CD4-positive, alpha-beta T cell treated with Interleukin-17A for 1 hour (primary cell): ENCODE data around the gene DLG2.
"Not testable (repeated sequence)": the region's sequence is repeated elsewhere in the genome, so short reads cannot be mapped to it uniquely, and the experiment has no call there.

Source experiments
- DNase-seq: peaks from one replicate; pipeline ENCODE4 v3.0.0-alpha.2; 2020

Gene DLG2

DNA sequence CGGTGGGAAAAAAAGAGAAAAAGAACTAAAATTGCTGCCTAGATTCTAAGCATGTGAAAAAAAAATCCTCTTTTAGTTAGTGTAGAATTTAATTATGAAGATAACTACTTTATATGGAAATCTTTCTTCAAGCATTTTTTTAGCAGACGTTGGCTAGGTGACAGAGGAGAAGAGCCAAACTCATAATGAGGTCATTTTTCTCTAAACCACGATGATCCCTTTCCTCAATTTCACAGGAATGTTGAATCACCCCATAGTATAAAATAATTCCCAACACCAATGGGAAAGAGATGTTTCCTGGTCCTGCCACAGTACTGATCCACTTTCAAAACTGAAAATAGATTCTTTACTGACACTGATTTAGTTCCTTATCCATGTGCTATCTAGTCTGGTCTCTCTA lies 319.8 kb downstream of the DLG2 start:
- DNase-seq, result no peak

DNA sequence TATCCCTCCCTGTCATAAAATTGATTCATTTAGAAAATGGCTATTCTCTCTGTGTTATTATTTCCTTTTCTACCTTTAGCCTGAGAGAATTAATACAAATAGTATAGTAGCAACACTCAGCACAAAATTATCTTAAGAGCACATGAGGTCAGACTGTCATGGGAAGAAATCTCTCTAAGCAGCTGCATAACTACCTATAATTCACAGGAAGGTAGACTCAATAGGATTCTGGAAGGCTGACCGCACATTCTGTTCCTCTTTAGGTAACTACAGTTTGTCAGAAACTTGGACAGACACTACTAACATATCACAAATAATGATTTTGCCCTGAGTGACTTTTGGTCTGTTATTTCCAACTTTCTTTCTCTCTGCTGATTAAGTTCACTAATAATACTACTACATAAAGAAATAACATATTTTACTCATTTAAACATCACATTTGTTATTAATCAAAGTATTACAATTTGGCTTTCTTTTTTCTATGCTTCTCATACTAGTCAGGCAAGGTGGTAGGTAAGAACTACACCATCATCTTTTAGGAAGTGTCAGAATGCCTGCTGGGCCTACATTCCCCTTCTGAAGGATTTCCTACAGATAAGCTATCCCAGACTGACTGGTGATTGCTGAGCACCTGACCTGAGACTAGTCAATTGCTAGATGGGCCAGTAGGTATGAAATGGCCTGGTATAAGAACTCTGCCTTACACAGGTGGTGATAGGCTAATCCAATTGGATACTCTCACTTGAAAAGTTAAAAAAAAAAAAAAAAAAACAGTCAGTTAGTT lies 325.1 kb downstream of the DLG2 start:
- no peak for DNase-seq

DNA sequence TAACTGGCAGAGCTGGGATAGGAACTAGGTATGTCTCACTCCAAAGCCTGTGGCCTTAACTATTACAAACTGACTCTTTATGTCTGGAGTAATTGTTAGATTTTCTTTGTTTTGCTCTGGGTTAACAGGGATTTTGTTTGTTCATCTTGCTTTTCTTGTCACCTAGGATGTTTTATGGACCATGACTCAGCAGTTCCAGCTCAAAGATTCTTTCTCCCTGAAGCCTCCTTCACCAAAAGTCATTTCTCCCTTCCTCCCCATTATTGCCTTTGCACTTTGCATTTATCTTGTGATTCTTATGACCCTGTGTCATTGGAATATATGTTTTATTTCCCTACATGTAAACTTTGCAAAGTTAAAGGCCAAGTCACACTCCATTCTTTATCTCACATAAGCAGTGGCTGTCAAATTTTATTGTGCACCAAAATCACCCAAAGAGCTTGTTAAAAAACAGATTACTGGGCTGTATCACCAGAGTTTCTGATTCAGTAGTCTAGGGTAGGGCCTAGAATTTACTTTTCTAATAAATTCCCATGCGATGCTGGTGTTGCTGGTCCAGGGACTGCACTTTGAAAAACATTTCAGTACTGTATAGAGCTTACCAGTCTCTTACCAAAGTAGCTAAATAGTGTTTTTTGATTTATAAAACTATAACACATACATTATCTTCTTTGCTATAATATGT lies 327.7 kb downstream of the DLG2 start:
- no peak for DNase-seq

DNA sequence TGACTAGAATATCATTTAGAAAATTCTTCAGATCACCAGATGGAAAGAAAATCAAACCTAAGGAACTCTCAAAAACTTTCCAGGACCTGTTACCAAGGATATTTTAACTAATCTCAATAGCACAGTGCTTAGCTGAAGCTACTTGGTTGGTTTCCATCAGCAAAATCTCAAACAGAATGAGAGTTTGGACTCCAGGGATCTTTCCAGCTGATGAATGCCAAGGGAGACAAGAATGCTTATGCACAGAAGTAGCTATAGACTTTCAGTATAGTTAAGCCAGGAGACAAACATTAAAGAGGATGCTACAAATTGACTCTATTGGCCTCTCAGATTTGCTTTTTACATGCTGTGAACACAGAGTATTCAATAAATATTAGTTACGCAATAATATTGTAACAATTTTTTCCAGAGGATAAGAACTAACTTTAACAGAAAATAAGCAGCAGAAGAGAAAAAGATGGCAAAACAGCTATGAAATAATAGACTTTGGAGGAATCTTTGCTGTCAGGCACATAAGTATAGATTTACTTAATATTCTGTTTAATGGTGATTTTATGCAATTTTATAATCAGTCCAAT lies 331.4 kb downstream of the DLG2 start:
- DNase-seq, result no peak

DNA sequence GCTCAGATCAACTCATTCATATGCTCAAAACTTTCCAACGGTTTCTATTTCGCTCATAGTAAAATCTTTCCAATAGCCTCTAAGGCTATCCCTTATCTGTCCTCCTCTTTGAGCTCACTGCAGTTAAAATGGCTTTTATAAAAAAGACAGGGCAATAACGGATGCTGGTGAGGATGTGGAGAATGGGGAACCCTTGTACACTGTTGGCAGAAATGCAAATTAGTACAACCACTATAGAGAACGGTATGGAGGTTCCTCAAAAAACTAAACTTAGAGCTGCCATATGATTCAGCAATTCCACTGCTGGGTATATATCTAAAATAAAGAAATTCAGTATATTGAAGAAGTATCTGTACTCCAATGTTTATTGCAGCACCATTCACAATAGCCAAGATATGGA lies 345.6 kb downstream of the DLG2 start:
- DNase-seq, result no peak

DNA sequence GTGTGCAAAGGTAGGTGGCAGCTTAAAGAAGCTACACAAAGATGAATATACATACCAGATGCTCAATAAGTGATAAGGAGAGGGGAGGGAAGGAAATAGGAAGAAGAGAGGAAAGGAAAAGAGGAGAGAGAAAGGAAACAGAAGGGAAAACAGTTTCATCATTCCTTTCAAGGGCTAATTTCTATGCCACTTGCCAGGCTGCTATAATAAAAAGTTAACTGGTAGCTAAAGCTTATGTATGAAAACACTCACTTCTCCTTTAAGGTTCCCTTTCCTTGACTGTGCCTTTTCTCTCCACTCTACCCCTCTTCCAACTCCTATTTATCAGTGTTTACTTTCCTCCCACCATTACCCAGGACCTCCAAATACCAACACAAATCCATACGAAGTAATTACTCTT lies 347.9 kb downstream of the DLG2 start:
- DNase-seq, result no peak

DNA sequence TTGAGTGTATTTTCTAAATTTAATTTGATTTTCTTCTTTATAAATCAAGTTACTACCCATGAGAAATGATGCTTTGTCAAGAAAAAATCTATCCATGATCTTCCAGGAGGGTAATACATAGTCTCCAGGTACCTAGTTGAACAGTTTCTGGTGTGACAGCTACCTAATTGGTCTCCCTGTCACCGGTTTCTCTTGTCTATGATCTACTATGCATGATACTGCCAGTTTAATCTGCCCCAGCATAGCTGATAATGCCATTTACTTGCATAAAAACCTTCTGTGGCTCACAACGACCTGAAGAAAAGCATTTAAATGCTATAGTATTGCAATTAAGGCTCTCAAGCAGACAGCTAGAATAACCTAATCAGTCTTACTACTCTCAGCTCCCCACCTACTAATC lies 349.5 kb downstream of the DLG2 start:
- no peak for DNase-seq

DNA sequence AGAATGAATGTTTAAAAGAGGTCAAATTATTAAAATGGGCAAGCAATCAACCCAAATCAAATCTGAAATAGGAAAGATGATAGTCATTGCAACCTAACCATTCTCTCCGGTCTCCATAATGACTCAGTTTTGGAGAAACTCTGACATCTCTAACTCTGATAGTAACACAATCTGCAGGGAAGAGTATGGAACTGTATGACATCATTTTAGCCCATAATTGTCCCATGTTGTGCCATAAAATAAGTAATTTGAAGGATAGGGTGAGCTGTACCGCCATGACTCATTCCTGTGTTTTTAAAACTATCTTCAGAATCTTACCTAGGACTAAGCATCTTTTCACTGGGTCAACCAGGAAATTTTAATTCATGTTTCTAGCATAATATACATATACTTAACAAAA lies 350.8 kb downstream of the DLG2 start:
- DNase-seq, result no peak

DNA sequence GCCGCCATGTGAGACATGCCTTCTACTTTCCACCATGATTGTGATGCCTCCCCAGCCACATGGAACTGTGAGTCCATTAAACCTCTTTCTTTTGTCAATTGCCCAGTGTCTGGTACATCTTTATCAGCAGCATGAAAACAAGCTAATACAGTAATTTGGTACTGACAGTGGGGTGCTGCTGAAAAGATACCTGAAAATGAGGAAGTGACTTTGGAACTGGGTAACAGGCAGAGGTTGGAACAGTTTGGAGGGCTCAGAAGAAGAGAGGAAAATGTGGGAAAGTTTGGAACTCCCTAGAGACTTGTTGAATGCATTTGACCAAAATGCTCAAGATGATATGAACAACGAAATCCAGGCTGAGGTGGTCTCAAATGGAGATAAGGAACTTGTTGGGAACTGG lies 356.8 kb downstream of the DLG2 start:
- DNase-seq, result not testable (repeated sequence)

DNA sequence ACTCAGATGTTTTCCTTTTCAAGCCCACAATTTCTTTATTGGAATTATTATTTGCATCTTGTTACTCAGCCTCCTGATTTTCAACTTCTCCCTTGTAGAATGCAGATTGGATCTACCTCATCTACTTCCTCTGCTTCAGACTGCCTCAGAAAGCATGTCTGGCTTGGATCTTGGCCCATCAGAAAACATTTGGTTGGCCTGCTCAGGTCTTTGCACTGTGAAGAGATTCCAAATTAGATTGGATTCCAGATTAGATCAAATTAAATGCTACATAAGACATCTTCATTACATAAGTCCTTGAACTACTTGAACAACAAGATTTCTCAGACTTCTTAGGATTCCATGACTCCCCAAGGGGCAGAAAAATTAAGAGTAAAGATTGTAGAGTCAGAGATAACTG lies 358.0 kb downstream of the DLG2 start:
- no peak for DNase-seq

DNA sequence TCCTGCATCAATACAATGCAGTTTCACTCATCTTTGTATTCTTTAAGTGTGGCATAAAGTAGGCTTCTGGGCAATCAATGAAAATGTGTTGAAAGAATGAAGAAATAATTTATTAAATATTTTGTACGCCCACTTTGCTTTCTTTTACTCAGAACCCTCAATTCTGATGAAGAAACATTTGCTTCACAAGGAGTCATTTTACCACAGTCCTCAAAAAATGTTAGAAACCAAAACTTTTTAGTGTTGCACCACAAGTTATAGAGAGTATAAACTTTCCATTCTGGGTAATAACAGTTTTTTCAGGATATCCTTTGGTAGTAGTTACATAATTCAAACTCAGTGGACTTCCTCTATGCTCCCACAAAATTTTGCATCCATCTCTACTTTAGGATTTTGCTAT lies 360.5 kb downstream of the DLG2 start:
- no peak for DNase-seq

DNA sequence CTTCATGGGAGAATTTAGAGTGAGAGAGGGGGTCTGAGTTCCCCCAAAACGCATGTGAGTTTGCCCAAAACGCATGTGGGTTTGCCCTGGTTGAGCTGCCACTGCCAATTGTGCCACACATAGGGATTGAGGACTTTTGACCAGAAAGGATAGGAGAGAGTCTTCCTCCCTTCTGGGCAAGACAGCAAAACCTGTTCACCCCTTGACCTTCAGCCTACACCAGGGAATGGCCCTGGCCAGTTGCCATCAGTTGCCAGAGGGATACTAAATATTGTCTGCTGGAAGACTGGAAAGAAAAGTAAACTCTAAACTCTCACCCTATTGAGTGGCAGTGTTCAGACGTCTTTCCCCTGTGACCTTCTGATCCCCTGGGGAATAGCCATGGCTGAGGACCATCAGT lies 363.8 kb downstream of the DLG2 start:
- DNase-seq, result no peak

DNA sequence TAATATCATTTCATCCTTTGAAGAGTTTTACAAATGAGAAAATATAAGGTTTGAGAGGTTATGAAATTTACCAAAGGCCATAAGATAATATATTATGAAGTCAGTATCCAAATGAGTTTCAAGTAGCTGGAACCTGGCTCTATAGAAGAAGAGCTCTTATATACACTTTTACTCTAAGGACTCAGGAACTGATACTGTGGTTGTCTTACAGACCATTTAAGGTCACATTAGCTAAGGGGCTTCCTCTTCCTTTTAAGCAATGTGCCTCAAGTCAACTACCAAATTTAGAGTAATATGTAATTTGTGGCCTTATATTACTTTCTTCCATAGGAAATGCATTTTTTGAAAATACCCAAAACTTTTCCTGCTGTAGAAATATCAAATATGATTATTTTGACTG lies 369.3 kb downstream of the DLG2 start:
- DNase-seq, result no peak

DNA sequence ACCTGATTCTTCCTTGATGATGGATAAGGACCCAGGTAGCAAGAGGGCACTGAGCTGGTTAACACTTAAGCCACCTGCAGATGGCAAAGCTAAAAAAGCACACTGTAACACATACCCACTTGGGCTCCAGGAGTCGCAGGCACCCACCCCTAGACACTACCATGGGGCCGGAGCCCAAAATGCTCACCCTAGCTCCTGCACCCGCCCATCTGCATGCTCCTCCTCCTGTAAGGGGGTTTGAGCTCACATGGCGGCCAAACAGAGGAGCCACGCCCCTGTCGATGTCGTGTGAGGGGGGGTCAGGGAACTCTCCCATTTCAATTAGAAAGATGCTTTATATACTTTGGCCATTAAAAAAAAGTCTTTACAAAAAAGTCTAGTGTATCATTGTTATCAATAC lies 370.7 kb downstream of the DLG2 start:
- DNase-seq, result no peak

DNA sequence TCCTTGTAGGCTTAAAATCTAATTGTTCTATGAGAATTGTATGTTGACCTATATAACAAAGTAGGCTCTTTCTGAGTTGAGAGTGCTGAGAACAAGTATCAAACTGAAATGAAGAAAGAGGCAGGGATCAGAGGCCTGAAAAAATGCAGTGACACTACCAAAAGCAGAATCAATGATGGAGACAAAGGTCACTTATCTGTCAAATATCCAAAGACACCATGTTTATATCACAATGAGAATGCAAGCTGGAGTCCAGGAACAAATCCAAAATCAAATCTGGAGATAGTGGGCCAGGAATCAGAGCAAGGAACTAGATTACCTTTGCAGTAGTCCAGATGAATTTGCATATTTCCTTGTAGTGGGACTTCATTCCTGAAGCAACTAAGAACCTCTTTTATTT lies 377.7 kb downstream of the DLG2 start:
- no peak for DNase-seq

DNA sequence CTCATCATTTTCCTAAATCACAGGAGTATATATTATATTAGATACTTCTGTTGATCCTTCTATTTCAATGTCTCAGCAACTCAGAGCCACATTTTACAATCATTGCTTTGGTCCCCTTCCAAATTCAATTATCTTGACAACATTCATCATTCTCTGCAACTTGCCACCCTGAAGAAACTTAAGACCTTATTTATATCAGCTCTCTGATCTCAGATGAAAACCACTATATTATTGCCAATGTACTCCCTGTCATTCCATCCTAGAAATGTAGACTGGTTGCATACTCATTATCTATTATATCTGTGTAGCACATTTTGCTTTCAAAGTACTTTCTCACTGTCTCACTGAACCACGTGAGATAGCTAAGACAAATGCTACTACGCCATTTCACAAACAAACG lies 379.3 kb downstream of the DLG2 start:
- DNase-seq, result no peak

DNA sequence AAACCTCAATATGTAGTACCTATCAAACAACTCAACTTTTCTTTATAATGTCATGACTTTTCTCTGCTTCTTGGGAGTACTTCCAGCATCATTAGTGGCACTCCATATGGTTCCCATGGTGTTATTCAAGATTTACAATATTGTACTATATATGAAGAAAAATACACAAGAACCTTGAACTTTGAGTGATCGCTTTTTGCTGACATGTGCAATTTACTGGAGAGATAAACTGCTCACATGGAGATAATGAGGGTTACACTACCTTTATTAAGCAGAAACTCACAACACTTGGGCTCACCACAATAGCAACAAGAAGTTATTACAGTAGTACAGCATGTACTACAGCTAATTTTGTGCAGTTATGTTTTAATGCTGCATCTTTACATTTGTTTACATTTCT lies 388.2 kb downstream of the DLG2 start:
- DNase-seq, result no peak

DNA sequence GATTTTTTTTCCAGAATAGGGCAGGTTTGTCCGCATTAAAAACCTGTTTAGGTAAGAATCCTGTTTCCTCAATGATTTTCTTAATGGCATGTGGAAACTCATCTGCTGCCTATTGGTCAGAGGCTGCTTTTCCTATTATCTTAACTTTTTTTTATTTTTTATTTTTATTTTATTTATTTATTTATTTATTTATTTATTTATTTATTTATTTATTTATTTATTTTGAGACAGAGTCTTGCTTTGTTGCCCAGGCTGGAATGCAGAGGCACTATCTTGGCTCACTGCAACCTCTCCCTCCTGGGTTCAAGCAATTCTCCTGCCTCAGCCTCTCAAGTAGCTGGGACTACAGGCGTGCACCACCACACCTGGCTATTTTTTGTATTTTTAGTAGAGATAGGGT lies 389.1 kb downstream of the DLG2 start:
- not testable (repeated sequence) for DNase-seq

DNA sequence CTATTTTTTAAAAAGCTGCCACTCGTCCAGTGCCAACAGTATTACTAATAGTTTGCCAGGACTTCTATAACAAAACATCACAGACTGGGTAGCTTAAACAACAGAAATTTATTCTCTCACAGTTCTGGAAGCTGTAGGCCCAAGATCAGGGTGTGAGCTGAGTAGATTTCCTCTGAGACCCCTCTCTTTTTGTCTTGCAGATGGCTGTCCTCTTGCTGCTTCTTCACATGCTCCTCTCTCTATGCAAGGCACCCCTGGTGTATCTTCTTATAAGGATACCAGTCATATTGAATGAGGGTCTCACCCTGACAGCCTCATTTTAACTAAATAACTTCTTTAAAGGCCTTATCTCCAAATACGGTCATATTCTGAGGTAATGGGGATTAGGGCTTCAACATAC lies 390.9 kb downstream of the DLG2 start:
- DNase-seq, result no peak

DNA sequence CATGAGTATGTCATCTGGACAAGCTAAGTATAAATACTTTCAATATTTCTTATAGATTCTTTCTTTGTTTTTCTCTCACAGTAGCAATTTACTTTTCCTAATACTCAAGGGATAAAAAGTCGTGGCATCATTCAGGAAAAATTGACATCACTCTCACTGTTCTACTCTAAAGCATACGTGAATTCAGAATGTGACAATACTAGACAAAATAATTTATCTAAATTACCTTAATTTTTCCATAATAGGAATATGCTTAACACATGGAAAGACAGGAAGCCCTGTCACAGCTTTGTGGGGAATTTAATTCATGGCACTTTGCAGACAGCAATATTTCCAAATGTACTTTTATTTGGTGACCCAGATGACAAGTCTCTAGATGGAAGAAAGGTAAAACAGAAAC lies 394.6 kb downstream of the DLG2 start:
- no peak for DNase-seq

DNA sequence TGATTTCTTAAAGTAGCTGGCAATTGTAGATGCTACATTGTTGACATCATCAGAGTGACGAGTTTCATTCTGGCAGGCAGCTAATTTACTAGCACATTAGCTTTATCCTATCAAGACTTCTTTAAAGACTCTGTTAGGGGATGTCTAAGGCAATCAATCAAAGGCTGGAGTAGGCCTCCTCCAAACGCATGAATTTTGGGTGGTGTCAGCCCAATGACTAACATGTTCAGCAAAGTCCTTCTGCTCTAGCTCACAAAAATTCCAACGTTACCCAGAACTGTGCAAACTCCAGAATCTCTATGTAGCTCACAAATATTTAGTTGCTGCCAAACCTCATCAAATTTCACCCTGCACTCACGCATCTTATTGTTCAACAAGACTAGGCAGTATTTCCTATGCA lies 395.6 kb downstream of the DLG2 start:
- no peak for DNase-seq

DNA sequence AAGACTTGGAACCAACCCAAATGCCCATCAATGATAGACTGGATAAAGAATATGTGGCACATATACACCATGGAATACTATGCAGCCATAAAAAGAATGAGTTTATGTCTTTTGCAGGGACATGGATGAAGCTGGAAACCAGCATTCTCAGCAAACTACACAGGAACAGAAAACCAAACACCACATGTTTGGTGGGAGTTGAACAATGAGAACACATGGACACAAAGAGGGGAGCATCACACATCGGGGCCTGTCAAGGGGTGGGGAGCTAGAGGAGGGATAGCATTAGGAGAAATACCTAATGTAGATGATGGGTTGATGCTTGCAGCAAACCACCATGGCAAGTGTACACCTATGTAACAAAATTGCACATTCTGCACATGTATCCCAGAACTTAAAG lies 397.4 kb downstream of the DLG2 start:
- not testable (repeated sequence) for DNase-seq

DNA sequence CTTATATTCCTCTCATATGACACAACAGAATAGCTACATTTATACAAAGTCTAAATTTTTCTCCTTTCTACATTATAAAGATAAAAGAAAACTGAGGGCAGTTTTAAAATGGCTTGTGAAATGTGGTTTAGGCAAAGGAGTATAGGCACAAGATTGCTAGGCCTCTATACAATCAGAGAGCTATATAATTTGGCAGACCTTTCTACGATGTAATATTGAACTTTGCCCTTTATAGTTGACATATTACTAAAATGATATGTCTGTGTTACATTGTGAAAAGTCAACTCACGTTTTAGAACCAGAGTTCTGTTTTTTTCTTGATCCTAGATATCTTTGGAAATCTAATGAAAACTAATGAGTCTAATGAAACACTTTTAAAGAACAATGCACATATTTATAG lies 430.2 kb downstream of the DLG2 start:
- no peak for DNase-seq

DNA sequence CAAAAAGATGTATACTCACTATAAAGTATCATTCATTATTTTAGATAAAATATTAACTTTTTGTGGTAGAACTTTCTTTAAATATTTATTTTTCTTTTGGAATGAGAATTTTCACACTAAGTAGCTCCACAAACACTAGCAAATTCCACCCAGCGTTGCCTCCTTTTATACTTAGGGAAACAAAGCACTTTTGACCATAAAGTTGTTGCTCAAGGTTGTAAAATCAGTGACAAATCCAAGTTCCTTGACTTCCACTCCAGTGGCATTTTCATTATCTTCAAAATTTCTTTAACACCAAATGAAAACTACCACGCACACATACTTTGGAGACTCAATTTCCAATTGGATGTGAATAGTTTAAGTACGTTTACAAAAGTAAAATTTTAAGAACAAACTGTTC lies 431.2 kb downstream of the DLG2 start:
- no peak for DNase-seq

DNA sequence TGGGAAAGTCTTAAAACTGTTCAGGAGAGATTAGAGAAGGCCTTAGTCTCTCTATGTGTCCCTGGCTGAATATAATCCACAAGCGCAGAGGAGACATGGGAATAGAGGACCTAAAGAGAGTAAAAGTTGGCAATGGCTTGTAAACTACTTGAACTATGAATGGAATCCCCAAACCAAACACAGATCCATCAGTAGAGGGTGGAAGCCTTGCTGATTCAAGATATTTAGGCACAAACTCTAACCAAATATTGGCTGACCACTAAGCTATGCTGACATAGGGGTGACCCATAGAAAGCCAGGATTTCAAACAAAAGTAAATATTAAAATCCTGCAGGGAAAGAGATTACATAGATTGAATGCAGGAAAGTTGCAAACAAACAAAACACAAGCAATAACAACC lies 439.2 kb downstream of the DLG2 start:
- no peak for DNase-seq
